HG02642 (cell line): ENCODE results near the gene PTPRN2.
"Not testable (repeated sequence)": the region's sequence is repeated elsewhere in the genome, so short reads cannot be mapped to it uniquely, and the experiment has no call there.

ENCODE experiments used
- ATAC-seq: cut with Tn5 transposase; IDR thresholded peaks from one replicate; pipeline ENCODE4 v1.9.1; 2021; ENCODE audit warnings: mild to moderate bottlenecking; ENCODE audit not compliant: unreplicated experiment, poor library complexity

PTPRN2 gene

GRCh38 chr7:158378978-158379377 is 208.6 kb downstream of the PTPRN2 start:
- no peak for ATAC-seq

GRCh38 chr7:158377800-158378623 is 209.6 kb downstream of the PTPRN2 start:
- no peak for ATAC-seq

- ATAC-seq = not testable (repeated sequence)
These were observed 210.8 kb downstream of the PTPRN2 start for GRCh38 chr7:158376839-158377186.

GRCh38 chr7:158376146-158376838 is 211.3 kb downstream of the PTPRN2 start:
- ATAC-seq = not testable (repeated sequence)

- ATAC-seq = no peak
These were observed 212.6 kb downstream of the PTPRN2 start for GRCh38 chr7:158375034-158375433.

- ATAC-seq = no peak
These were observed 213.0 kb downstream of the PTPRN2 start for GRCh38 chr7:158374586-158374985.

- ATAC-seq = no peak
These were observed 213.5 kb downstream of the PTPRN2 start for GRCh38 chr7:158374146-158374545.

- no peak for ATAC-seq
These were observed 214.0 kb downstream of the PTPRN2 start for GRCh38 chr7:158373476-158374133.

- no peak for ATAC-seq
These were observed 215.0 kb downstream of the PTPRN2 start for GRCh38 chr7:158372400-158373342.

- ATAC-seq = no peak
These were observed 215.8 kb downstream of the PTPRN2 start for GRCh38 chr7:158371856-158372255.

GRCh38 chr7:158369866-158370265 is 217.8 kb downstream of the PTPRN2 start:
- no peak for ATAC-seq

GRCh38 chr7:158369290-158369689 is 218.3 kb downstream of the PTPRN2 start:
- ATAC-seq = no peak

GRCh38 chr7:158368449-158368848 is 219.2 kb downstream of the PTPRN2 start:
- no peak for ATAC-seq

GRCh38 chr7:158367634-158367982 is 220.0 kb downstream of the PTPRN2 start:
- no peak for ATAC-seq

- no peak for ATAC-seq
These were observed 220.5 kb downstream of the PTPRN2 start for GRCh38 chr7:158366916-158367633.

- no peak for ATAC-seq
These were observed 221.3 kb downstream of the PTPRN2 start for GRCh38 chr7:158366346-158366745.

- ATAC-seq = no peak
These were observed 222.4 kb downstream of the PTPRN2 start for GRCh38 chr7:158365267-158365666.

GRCh38 chr7:158364451-158364850 is 223.2 kb downstream of the PTPRN2 start:
- ATAC-seq = no peak
